HG03196 (cell line): ENCODE results near the gene DLX4.

Experiments used
- ATAC-seq: cut with Tn5 transposase; IDR thresholded peaks from one replicate; pipeline ENCODE4 v1.9.1; 2021; ENCODE audit not compliant: unreplicated experiment

Gene DLX4

GRCh38 chr17:50003911-50004310, 34.9 kb downstream of the DLX4 start:
- ATAC-seq, result no peak

- no peak for ATAC-seq
These were observed 40.3 kb downstream of the DLX4 start for GRCh38 chr17:50009282-50009681.

- no peak for ATAC-seq
These were observed 44.1 kb downstream of the DLX4 start for GRCh38 chr17:50013079-50013478.

- no peak for ATAC-seq
These were observed 45.6 kb downstream of the DLX4 start for GRCh38 chr17:50014471-50015088.

GRCh38 chr17:50015146-50015545, 46.2 kb downstream of the DLX4 start:
- no peak for ATAC-seq

GRCh38 chr17:50018909-50019308, 49.9 kb downstream of the DLX4 start:
- no peak for ATAC-seq

- no peak for ATAC-seq
These were observed 52.0 kb downstream of the DLX4 start for GRCh38 chr17:50020841-50021599.

- no peak for ATAC-seq
These were observed 52.8 kb downstream of the DLX4 start for GRCh38 chr17:50021681-50022370.

GRCh38 chr17:50022463-50023130, 53.6 kb downstream of the DLX4 start:
- no peak for ATAC-seq

- no peak for ATAC-seq
These were observed 54.5 kb downstream of the DLX4 start for GRCh38 chr17:50023520-50023919.
